ENCODE data around the gene CSAD.
A peak's percentile ranks its signal among the peaks of the same experiment; 100 is the strongest.

Gene CSAD

DNA sequence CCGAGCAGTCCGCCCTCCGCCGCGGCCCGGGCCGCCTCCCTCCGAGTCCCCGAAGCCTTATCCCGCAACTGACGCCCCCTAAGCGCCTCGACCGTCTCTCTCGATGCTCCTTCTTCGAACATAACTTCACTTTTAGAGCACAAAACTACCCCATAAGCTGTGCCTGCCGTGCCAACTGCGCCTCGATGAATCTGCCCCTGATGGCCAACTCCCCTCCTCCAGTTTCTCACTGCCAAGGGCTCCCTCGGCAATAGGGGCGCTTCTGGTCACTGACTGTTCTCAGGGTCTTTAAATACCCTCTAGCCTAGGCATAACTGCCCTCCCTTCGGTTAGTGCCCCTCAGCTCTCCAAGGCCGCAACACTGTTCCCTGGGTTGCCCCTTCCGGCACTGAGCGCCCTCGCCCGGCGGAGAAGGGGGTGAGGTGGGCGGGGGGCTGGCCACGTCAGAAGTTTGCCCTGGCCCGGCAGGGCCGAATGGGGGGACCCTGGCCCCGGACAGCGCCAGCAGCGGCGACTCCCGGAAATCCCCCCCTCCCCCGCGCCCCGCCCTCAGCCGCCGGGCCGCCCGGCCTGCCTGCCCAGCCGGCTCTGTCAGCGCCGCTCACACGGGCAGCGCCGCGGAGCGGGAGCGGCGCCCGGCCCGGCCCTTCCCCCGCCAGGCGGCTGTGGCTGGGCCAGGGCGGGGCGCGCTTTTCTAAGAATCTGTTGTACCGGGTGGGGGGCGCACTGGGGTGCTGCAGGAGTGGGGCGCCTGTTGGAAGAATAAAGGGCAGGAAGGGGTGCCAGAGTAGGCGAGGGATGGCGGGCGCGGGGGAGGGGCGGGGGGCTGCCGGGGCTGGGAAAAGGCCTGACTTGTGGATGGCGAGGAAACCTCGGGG lies 40.7 kb upstream of the CSAD start:
- Mint-ChIP-seq H3K27me3 (no peaks in the 10 kb centered on the region), H3K4me3 (peak overlapping the region; percentile 91 to 98), H3K27ac (peak overlapping the region; percentile 94 to 96), H3K4me1 (peaks cover 78% of the 10 kb centered on the region), H3K9me3 (no peaks in the 10 kb centered on the region)
- DNase-seq (peak in 1 of 2 donors; percentile 69), ATAC-seq (peak; percentile 24)

- Mint-ChIP-seq H3K27ac (peak overlapping the region; percentile 79 to 94), H3K9me3 (no peaks in the 10 kb centered on the region), H3K4me1 (peaks cover 79% of the 10 kb centered on the region), H3K4me3 (peak overlapping the region; percentile 91 to 98), H3K27me3 (no peaks in the 10 kb centered on the region)
- DNase-seq = peak; percentile 91 to 93
- peak; percentile 75 for ATAC-seq
Measured at GRCh38 chr12:53220694-53221202, 40.0 kb upstream of the CSAD start.

- H3K27ac Mint-ChIP-seq = peak overlapping the region; percentile 98
- peaks cover 79% of the 10 kb centered on the region for H3K4me1 Mint-ChIP-seq
- no peaks in the 10 kb centered on the region for H3K27me3 Mint-ChIP-seq
- no peaks in the 10 kb centered on the region for H3K9me3 Mint-ChIP-seq
- DNase-seq = peak; percentile 85 to 90
- ATAC-seq = peak; percentile 63
- H3K4me3 Mint-ChIP-seq = peak overlapping the region; percentile 91 to 98
Measured at GRCh38 chr12:53219956-53220693, 39.4 kb upstream of the CSAD start.

- peak; percentile 44 for ATAC-seq
Measured at GRCh38 chr12:53219292-53219955, 38.7 kb upstream of the CSAD start.

GRCh38 chr12:53218551-53219291 lies 38.0 kb upstream of the CSAD start:
- peak overlapping the region; percentile 91 to 98 for H3K4me3 Mint-ChIP-seq
- ATAC-seq (no peak), DNase-seq (no peak)

More at GRCh38 chr12:53219292-53219955, 38.7 kb upstream of the CSAD start:
- DNase-seq = peak in 1 of 2 donors; percentile 73
- Mint-ChIP-seq H3K4me3 (peak overlapping the region; percentile 91 to 98), H3K9me3 (no peaks in the 10 kb centered on the region), H3K27me3 (no peaks in the 10 kb centered on the region), H3K4me1 (peaks cover 79% of the 10 kb centered on the region), H3K27ac (peak overlapping the region; percentile 98)

GRCh38 chr12:53217931-53218307 lies 37.2 kb upstream of the CSAD start:
- Mint-ChIP-seq H3K4me1 (peaks cover 79% of the 10 kb centered on the region), H3K27me3 (no peaks in the 10 kb centered on the region), H3K4me3 (peak overlapping the region; percentile 91 to 98), H3K27ac (peak overlapping the region; percentile 87 to 94), H3K9me3 (no peaks in the 10 kb centered on the region)
- no peak for ATAC-seq
- DNase-seq = no peak

More at GRCh38 chr12:53218551-53219291, 38.0 kb upstream of the CSAD start:
- Mint-ChIP-seq H3K27me3 (no peaks in the 10 kb centered on the region), H3K9me3 (no peaks in the 10 kb centered on the region), H3K27ac (peak overlapping the region; percentile 98), H3K4me1 (peaks cover 79% of the 10 kb centered on the region)

GRCh38 chr12:53217051-53217930 lies 36.6 kb upstream of the CSAD start:
- peak in 1 of 2 donors; percentile 59 for DNase-seq
- Mint-ChIP-seq H3K4me3 (peak overlapping the region; percentile 91 to 98), H3K27ac (peak overlapping the region; percentile 87 to 95), H3K9me3 (no peaks in the 10 kb centered on the region), H3K4me1 (peaks cover 75% of the 10 kb centered on the region), H3K27me3 (no peaks in the 10 kb centered on the region)
- ATAC-seq = no peak

DNA sequence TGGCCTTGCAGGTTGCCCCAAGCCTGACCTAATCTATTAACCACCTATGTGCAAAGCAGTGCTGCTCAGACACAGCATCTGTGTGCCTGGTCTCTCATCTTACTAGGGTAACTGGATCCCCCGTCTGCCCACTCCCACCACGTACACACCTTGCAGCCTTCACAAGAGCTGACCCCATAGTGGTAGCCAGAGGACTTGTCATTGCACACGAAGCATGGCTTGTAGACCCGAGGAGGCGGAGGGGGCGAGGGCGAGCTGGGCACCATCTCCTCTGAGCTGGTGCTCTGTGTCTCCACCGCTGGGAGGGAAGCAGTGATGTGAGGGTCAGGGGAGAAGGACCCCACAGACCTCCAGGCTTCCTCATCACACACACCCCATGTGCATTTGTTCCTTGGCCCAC lies 34.8 kb upstream of the CSAD start:
- Mint-ChIP-seq H3K9me3 (no peaks in the 10 kb centered on the region), H3K27ac (no peak overlapping the region), H3K4me3 (no peak overlapping the region), H3K4me1 (peaks cover 83% of the 10 kb centered on the region), H3K27me3 (no peaks in the 10 kb centered on the region)
- no peak for ATAC-seq
- DNase-seq = no peak

DNA sequence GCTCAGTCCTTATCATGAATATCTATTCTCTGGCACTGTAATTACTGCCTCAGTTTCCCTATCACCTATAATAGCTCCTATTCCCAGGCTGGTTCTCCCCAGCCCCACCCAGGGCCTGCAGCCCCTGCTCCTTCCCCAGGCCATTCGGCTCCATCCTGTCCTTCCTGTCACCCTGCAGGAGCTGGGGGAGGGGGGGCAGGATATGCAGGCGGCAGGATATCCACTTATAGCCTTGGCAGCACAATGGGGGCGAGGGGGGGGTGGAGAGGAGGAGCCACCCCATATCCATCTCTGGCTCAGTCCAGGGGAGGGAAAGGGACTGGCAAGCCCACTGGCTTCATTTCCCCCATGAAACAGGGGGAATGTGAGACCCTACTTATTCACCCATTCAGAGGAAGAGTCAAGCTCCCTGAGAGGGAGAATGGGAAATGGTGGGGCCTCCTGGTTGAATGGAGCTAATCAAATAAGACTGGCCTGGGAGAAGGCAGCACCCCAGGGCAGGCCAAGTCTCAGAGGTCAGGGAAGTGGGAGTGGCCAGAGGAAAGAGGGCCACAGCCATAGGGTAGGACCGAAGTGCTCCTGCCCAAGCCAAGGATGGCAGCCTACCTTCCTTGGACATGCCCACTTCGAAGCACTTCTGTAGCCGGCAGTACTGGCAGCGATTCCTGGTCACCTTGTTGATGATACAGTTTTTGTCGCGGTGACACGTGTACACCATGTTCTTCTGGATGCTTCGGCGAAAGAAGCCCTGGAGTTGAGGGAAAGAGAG lies 34.1 kb upstream of the CSAD start:
- no peak for ATAC-seq
- Mint-ChIP-seq H3K9me3 (no peaks in the 10 kb centered on the region), H3K4me1 (peaks cover 89% of the 10 kb centered on the region), H3K4me3 (no peak overlapping the region), H3K27me3 (no peaks in the 10 kb centered on the region), H3K27ac (no peak overlapping the region)
- DNase-seq = no peak

DNA sequence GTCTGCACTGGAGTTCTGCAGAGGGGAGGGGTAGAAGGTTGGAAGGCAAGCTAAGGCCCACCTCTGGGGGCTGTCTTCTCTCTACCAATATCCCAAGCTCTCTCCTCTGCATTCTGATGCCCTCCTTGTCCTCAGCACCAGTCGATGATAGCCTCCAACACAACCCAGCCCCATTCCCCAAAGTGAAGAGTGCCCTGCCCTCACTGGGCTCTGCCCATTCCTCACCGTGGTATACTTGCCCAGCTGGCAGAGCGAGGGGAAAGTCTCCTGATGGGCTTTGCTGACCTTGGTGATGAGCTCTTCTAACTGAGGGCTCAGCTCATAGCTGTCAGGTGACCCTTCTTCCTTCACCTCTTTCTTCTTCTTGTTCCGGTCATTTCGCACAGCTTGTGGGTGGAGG lies 33.5 kb upstream of the CSAD start:
- no peaks in the 10 kb centered on the region for H3K27me3 Mint-ChIP-seq
- H3K4me1 Mint-ChIP-seq = peaks cover 92% of the 10 kb centered on the region
- ATAC-seq (no peak), DNase-seq (no peak)
- H3K27ac Mint-ChIP-seq = no peak overlapping the region
- H3K4me3 Mint-ChIP-seq = no peak overlapping the region
- no peaks in the 10 kb centered on the region for H3K9me3 Mint-ChIP-seq

DNA sequence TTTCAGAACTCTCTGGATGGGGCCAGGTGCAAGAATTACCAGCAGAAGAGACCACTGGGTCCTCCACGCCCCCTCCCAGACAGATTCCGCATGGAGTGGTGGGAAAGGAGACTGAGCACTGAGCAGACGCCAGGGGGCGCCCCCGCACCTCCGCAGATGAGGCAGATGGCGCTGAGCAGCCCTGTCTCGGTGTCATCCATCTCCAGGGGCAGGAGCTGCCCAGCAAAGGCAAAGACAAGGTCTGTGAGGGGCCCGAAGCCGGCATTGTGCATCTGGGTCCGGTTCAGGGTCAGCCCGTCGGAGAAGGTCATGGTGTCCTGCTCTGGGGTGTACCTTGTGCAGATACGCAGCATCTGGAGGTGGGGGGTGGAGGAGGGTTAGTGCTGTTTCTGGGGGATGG lies 32.6 kb upstream of the CSAD start:
- Mint-ChIP-seq H3K9me3 (no peaks in the 10 kb centered on the region), H3K27me3 (no peaks in the 10 kb centered on the region), H3K4me3 (no peak overlapping the region), H3K27ac (peak overlapping the region in 1 of 2 donors; percentile 64), H3K4me1 (peaks cover 92% of the 10 kb centered on the region)
- DNase-seq = peak; percentile 78 to 81
- peak; percentile 76 for ATAC-seq

DNA sequence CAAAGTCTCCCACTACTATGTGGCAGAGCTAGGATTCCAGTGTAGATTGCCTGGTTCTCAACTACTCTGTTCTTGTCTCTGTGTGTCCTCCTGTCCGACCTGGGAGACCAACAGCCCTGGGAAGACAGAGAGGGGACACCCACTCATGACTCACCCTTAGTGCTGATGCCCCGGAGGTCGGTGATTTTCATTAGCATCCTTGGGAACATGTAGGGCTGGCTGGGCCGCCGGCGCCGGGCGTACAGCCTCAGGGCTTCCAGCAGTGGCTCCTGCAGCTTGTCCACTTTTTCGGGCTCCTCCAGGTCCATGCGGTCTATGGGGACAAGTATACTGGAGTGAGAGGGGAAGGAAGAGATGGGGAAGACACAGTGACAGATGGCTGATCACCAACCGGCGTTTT lies 32.2 kb upstream of the CSAD start:
- Mint-ChIP-seq H3K4me3 (no peak overlapping the region), H3K27ac (no peak overlapping the region), H3K4me1 (peaks cover 92% of the 10 kb centered on the region), H3K9me3 (no peaks in the 10 kb centered on the region), H3K27me3 (no peaks in the 10 kb centered on the region)
- ATAC-seq (no peak), DNase-seq (no peak)

DNA sequence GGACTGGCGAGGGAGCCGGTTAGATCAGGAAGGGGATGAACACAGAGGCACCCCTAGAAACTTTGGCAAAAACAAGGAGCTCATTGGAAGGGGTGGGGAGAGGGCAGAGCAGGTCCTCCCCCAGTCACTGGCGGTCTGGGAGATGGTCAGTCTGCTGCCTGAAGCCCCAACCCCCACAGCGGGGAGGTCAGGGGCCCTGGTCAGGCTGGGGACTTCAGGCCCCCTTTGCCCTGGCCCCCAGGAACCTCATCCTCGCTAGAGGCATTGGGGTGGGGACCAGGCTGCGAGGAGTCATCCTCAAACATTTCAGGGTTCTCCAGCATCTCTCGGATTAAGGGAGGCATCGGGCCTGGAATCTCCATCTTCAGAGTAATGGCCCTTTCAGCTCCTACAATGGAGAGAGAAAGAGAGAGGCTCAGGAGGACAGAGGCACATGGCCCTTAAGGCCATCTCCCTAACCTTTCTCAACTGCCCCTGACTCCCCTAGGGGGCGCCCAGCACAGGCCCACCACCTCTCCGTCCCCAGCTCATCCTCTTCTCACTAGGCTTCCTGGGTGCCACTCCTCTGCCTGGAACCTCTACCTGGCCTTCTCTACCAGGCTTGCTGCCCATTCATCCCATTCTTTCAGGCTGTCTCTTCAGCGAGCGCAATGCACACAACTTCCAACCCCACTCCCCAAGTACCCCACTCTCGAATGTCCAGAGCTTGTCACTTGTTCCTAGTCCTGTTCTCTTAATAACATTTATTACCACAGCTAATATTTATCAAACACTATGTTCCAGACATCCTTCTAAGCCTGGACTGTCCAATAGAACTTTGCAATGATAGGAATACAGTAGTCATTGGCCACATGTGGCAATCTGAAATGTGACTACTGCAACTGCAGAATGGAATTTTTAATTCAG lies 31.0 kb upstream of the CSAD start:
- Mint-ChIP-seq H3K27me3 (no peaks in the 10 kb centered on the region), H3K4me3 (no peak overlapping the region), H3K27ac (peak overlapping the region in 1 of 2 donors; percentile 14), H3K4me1 (peaks cover 92% of the 10 kb centered on the region), H3K9me3 (no peaks in the 10 kb centered on the region)
- ATAC-seq (no peak), DNase-seq (no peak)
